Body of pancreas (tissue), 4 donors: ENCODE results near the gene STYXL2. TPM values are rescaled to one million over a fixed set of nuclear protein-coding genes. Genes with fewer than 3 reads are reported as not detected.

Experiments
- ATAC-seq: fragments of 150-250 bp; one replicate; pipeline ENCODE4 v1.9.1; 2016
- DNase-seq, 4 donors: peaks; one replicate each; pipeline ENCODE4 v3.0.0-alpha.2; 2019
- H3K27ac ChIP-seq, 4 donors: fragments of 200-600 bp; sonication (generic); 1 replicate in 3 of 4; 2 replicates in 1 of 4; pipeline versions ENCODE4 v1.5.1 to v1.6.1; 2016 to 2019; ENCODE audit warnings: mild to moderate bottlenecking in 1 of 4, mixed read lengths in 1 of 4, moderate library complexity in 1 of 4
- H3K27me3 ChIP-seq, 2 donors: fragments of 200-600 bp; sonication (generic); one replicate each; pipeline ENCODE4 v1.6.0; 2016; ENCODE audit warnings: mild to moderate bottlenecking in 1 of 2
- H3K36me3 ChIP-seq, 2 donors: fragments of 200-600 bp; sonication (generic); replicated peaks in 1 of 2; 2 replicates each; pipeline ENCODE4 v1.5.1; 2016; ENCODE audit warnings: low read depth in 2 of 2; ENCODE audit not compliant: insufficient read depth in 1 of 2
- H3K4me1 ChIP-seq: fragments of 200-600 bp; sonication (generic); one replicate; pipeline ENCODE4 v1.6.0; 2016
- H3K4me3 ChIP-seq, 2 donors: fragments of 200-600 bp; sonication (generic); 1 replicate in 1 of 2; 2 replicates in 1 of 2; pipeline ENCODE4 v1.5.1; 2016 to 2019
- H3K9me3 ChIP-seq, 3 donors: fragments of 200-600 bp; sonication (generic); 1 replicate in 2 of 3; 2 replicates in 1 of 3; pipeline ENCODE4 v1.5.1; 2016
- CTCF ChIP-seq, 7 experiments: fragments of 450-650 bp in 4 of 7; fragments of 200-600 bp in 3 of 7; sonication (generic) in 3 of 7; IDR thresholded peaks; one replicate each; pipeline ENCODE4 v1.5.1; 2016 to 2019; ENCODE audit warnings: antibody characterized with exemption in 7 of 7
- POLR2A ChIP-seq, 3 donors: fragments of 450-650 bp; IDR thresholded peaks; one replicate each; pipeline ENCODE4 v1.6.1; 2016; ENCODE audit warnings: antibody characterized with exemption in 3 of 3, mild to moderate bottlenecking in 2 of 3
- WGBS, 2 donors: methylation state at CpG; one replicate each; pipeline ENCODE4 v1.1.5; 2017; 5-methylcytosine and 5-hydroxymethylcytosine counted together
- intact Hi-C: fragments of 100-400 bp; cut with DNase I; formaldehyde crosslinking; loops from one replicate; pipeline ENCODE4 v1.15.1; 2023
- total RNA-seq, 2 donors: library from RNA; depleted of rRNA; stranded (reverse); fragments of >200 nt; gene quantifications; one replicate each; pipeline ENCODE4 v1.1.0, GENCODE V29; 2016

Gene STYXL2
- total RNA-seq, 2 donors from 2014 or later: not detected

DNA sequence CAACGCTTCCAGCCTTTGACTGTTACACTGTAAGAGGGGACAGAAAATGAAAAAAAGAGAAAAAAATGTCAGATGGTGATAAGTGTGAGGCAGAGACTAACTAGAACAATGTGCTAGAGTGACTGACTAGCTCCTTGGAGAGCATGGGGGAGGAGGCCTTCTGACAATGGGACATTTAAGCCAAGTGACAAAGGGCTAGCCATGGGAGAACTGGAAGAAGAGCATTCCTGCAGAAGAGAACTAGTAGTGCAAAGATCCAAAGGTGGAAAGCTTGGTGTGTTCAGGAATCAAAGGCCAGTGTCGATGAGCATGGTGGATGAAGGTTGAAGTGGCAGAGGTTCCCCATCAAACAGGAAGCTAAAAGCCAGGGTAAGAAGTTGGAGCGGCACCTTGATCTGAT, 25.8 kb downstream of the STYXL2 start:
- Histone ChIP-seq H3K36me3 (no peaks in the 10 kb centered on the region), H3K27ac (no peak overlapping the region), H3K4me3 (no peak overlapping the region), H3K27me3 (no peaks in the 10 kb centered on the region), H3K9me3 (no peaks in the 10 kb centered on the region), H3K4me1 (peaks cover 12% of the 10 kb centered on the region)
- DNase-seq: no peak
- WGBS, 2 donors: 95% methylated on average over 3 of the region's 3 CpGs
- ATAC-seq: no peak
- TF ChIP-seq CTCF (IDR thresholded peaks at IDR 0.05) (no peak), POLR2A (IDR thresholded peaks at IDR 0.05) (no peak)
- intact Hi-C loops: no loop called here

DNA sequence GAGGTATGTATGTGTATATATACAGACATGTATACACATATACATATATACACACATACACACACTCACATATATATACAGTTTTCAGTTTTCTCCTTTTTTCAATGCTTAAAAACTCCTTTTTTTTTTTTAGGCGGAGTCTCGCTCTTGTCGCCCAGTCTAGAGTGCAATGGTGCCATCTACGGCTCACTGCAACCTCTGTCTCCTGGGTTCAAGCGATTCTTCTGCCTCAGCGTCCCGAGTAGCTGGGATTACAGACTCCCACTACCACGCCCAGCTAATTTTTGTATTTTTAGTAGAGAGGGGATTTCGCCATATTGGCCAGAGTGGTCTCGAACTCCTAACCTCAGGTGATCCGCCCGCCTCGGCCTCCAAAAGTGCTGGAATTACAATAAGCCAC, 27.0 kb downstream of the STYXL2 start:
- H3K9me3 ChIP-seq: no peaks in the 10 kb centered on the region
- WGBS, 2 donors: 57 to 60% methylated on average over 10 to 13 of the region's 13 CpGs
- no peaks in the 10 kb centered on the region for H3K36me3 ChIP-seq
- intact Hi-C loops: no loop called here
- H3K27ac ChIP-seq: no peak overlapping the region
- TF ChIP-seq CTCF (IDR thresholded peaks at IDR 0.05) (no peak), POLR2A (IDR thresholded peaks at IDR 0.05) (no peak)
- no peaks in the 10 kb centered on the region for H3K27me3 ChIP-seq
- ATAC-seq: no peak
- peaks cover 12% of the 10 kb centered on the region for H3K4me1 ChIP-seq
- H3K4me3 ChIP-seq: no peak overlapping the region
- no peak for DNase-seq

GRCh38 chr1:167121375-167122120, 27.7 kb downstream of the STYXL2 start:
- Histone ChIP-seq H3K9me3 (no peaks in the 10 kb centered on the region), H3K36me3 (no peaks in the 10 kb centered on the region), H3K4me3 (peak overlapping the region in 1 of 2 donors; percentile 4), H3K27ac (no peak overlapping the region), H3K4me1 (peaks cover 12% of the 10 kb centered on the region), H3K27me3 (no peaks in the 10 kb centered on the region)
- TF ChIP-seq POLR2A (IDR thresholded peaks at IDR 0.05) (no peak), CTCF (IDR thresholded peaks at IDR 0.05) (no peak)
- ATAC-seq: peak; percentile 67
- 6 to 7% methylated on average over 36 to 47 of the region's 47 CpGs for WGBS, 2 donors
- peak; percentile 42 to 71 (median 60) for DNase-seq
- intact Hi-C loops: no loop called here

DNA sequence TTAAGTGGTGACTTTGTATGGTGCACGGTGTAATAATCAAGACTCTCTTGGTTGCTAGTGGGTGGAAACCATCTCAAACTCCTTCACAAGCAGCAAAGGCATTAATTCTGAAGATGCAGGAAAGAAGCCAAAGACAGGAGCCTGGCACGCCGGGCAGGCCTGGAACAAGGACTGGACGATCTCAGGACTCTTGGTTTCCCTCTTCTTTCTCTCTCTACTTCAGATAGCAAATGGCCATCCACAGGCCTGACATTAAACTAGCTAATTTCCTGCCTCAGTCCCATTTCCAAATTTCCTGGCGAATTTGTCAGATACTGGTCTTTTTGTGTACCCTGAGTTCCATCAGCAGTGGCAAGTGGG, 28.2 kb downstream of the STYXL2 start:
- 78% methylated on average over 5 of the region's 5 CpGs for WGBS, 2 donors
- ATAC-seq: no peak
- H3K27me3 ChIP-seq: no peaks in the 10 kb centered on the region
- intact Hi-C loops: no loop called here
- peaks cover 12% of the 10 kb centered on the region for H3K4me1 ChIP-seq
- DNase-seq: no peak
- H3K27ac ChIP-seq: no peak overlapping the region
- TF ChIP-seq POLR2A (IDR thresholded peaks at IDR 0.05) (no peak), CTCF (IDR thresholded peaks at IDR 0.05) (no peak)
- no peaks in the 10 kb centered on the region for H3K36me3 ChIP-seq
- H3K9me3 ChIP-seq: no peaks in the 10 kb centered on the region
- H3K4me3 ChIP-seq: no peak overlapping the region

DNA sequence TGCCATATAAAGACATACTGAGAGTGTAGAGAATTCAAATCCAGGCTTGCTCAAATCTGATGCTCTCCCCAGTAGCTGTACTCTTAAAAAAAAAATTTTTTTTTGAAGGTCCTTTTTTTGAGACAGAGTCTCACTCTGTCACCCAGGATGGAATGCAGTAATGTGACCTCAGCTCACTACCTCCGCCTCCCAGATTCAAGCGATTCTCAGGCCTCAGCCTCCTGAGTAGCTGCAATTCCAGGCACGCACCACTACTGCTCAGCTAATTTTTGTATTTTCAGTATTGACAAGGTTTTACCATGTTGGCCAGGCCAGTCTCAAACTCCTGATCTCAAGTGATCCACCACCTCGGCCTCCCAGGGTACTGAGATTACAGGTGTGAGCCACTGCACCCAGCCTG, 28.7 kb downstream of the STYXL2 start:
- H3K4me3 ChIP-seq: no peak overlapping the region
- intact Hi-C loops: no loop called here
- H3K4me1 ChIP-seq: peaks cover 12% of the 10 kb centered on the region
- H3K27me3 ChIP-seq: no peaks in the 10 kb centered on the region
- WGBS, 2 donors: 92 to 95% methylated on average over 4 of the region's 4 CpGs
- H3K9me3 ChIP-seq: no peaks in the 10 kb centered on the region
- no peak overlapping the region for H3K27ac ChIP-seq
- no peak for TF ChIP-seq CTCF (IDR thresholded peaks at IDR 0.05)
- no peak for TF ChIP-seq POLR2A (IDR thresholded peaks at IDR 0.05)
- no peaks in the 10 kb centered on the region for H3K36me3 ChIP-seq
- no peak for DNase-seq
- no peak for ATAC-seq
